HPDE6-E6E7 (cell line): ENCODE data around the gene FARSA.
"Not testable (repeated sequence)": the region's sequence is repeated elsewhere in the genome, so short reads cannot be mapped to it uniquely, and the experiment has no call there.

Experiments
- DNase-seq: peaks from one replicate; pipeline ENCODE4 v3.0.0; 2011; ENCODE audit warnings: missing footprints; ENCODE audit errors: extremely low spot score

Gene FARSA

DNA sequence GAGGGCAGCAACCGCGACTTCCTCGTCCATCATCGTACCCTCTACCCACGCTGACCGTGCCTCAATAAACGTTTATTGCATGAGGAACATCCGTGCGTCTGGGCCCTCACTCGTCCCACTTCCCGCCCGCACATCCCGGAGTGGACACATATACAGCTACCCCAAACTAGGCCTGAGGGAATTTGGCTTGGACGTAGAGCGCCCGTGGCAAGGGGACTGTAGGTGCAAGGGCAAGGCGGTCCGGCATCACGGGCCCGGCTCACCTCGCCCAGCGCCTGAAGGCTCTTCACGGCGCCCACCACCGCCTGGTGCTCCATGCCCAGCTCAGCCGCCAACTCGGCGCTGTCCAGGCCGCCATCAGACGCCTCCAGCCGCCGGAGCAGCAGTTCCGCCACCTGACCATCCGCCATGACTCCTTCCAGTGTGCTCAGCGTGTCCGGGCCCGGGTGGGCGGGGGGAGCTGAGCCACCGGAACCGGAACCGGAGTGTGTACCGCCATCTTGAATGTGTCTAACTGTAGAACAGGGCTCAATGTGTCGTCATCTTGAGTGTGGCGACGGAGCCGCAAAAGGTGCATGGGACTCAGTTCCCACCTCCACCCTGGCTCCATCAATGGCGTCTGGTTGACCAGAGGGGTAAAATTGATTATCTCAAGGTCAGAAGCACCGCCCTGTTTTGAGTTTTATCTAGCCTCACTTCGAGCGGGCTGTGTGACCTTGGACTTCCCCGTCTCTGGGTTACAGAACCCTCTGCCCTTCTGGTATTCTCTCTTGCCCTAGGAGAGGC lies at the start of gene FARSA:
FARSA (minus strand) TSS at position 425 of the 786 bp plus-strand sequence; CDS start at position 410, 15 bp downstream.
- peak; percentile 90 for DNase-seq

GRCh38 chr19:12983091-12983490 lies 49.6 kb upstream of the FARSA start:
- DNase-seq = no peak

- DNase-seq = no peak
These were observed 49.1 kb upstream of the FARSA start for GRCh38 chr19:12982648-12983047.

GRCh38 chr19:12979974-12980373 lies 46.5 kb upstream of the FARSA start:
- DNase-seq = no peak

GRCh38 chr19:12976109-12976508 lies 42.6 kb upstream of the FARSA start:
- DNase-seq = not testable (repeated sequence)

GRCh38 chr19:12975221-12975741 lies 41.8 kb upstream of the FARSA start:
- DNase-seq = no peak

DNA sequence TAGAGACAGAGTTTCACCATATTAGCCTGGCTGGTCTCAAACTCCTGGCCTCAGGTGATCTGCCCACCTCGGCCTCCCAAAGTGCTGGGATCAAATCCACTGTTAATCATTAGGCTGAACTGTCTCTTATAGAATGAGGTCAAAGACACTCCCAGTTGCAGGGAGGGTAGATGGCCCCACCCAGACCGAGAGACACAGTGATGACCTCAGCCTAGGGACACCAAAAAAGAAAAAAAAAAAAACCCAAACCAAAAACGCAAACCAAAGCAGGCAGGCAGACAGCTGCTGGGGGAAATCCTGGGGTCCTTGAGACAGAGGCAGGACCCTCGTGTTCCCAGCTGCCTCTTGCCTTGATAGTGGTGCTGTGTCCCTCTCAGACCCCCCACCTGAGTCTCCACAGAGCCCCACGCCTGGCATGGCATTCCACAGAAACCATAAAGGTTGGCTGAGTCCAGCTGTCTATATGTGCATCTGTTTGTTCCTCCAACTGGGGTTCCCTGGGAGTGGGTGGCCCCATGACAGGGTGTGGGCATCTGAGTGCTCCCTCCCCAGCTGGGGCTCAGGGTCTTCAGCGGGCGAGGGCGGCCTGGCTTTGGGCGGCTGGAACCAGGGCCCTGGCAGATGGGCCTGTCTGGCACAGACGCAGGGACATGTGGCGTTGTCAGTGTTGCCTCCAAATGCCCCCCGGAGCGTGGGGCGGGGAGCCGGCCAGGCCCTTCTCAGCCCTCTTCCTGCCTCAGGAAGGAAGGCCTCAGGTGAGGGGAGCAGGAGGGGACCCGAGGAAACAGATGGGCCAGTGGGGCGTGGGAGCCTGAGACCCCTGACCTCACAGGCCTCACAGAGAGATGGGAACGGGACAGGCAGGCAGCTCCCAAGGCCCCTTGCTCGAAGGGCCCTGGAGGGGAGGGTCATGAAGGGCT lies 41.0 kb upstream of the FARSA start:
- no peak for DNase-seq

DNA sequence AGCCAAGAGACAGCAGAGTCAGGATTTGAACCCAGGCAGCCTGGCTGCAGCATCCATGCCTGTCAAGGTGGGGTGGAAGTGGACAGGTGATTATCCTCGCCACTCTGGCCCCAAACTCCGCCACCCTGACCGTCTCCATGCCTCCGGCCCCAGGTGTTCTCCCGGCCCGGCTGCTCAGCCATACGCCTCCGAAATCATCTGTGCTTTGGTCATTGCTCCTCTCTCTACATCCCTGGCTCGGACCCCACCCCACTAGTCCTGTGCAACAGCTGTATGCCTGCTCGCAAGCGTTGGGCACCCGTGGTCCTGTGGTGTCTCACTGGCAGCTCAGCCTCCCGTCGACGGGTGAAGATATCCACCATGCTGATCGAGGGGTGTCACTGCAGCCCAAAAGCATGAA lies 39.7 kb upstream of the FARSA start:
- DNase-seq = no peak

DNA sequence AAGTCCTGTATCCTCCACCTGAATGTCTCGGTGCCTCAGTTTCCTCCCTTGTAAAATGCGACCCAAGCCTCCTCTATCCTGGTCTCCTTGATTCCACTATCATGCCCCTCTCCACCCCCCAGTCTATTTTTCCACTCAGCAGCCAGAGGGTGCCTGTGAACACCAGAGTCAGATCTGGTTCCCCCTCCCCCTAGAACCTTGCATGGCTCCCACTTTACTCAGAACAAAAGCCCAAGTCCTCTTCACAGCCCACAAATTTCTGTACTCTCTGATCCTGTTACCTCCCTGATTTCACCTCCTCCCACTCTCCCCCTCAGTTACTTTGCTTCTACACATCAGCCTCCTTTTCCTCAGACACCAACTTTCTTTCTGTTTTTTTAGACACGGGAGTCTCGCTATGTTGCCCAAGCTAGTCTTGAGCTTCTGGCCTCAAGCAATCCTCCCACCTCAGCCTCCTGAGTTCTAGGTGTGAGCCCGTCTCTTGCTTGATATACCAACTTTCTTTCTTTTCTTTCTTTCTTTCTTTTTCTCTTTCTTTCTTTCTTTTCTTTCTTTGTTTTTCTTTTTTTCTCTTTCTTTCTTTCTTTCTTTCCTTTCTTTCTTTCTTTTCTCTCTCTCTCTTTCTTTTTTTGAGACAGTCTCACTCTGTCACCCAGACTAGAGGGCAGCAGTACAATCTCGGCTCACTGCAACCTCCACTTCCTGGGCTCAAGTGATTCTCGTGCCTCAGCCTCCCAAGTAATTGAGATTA lies 36.7 kb upstream of the FARSA start:
- no peak for DNase-seq

GRCh38 chr19:12969292-12969988 lies 35.9 kb upstream of the FARSA start, which contains the start of gene DAND5:
Gene DAND5 (plus strand): TSS chr19:12969576. CDS start chr19:12969661, 85 bp downstream.
- DNase-seq = no peak

DNA sequence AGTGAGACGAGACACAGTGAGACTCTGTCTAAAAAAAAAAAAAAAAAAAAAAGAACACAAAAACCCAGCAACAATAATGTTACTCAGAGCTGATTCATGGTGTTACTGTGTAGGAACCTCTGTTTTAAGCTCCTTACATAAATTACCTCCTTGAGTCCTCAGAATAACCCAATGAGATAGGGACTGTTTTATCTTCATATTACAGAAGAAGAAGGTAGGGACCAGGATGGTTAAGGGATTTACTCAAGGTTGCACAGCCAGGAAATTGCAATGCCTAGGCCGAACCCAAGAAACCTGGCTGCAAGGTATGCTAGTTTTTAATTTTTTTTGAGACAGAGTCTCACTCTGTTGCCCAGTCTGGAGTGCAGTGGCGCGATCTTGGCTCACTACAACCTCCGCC lies 34.4 kb upstream of the FARSA start:
- no peak for DNase-seq

GRCh38 chr19:12965812-12966135 lies 32.3 kb upstream of the FARSA start:
- DNase-seq = no peak

DNA sequence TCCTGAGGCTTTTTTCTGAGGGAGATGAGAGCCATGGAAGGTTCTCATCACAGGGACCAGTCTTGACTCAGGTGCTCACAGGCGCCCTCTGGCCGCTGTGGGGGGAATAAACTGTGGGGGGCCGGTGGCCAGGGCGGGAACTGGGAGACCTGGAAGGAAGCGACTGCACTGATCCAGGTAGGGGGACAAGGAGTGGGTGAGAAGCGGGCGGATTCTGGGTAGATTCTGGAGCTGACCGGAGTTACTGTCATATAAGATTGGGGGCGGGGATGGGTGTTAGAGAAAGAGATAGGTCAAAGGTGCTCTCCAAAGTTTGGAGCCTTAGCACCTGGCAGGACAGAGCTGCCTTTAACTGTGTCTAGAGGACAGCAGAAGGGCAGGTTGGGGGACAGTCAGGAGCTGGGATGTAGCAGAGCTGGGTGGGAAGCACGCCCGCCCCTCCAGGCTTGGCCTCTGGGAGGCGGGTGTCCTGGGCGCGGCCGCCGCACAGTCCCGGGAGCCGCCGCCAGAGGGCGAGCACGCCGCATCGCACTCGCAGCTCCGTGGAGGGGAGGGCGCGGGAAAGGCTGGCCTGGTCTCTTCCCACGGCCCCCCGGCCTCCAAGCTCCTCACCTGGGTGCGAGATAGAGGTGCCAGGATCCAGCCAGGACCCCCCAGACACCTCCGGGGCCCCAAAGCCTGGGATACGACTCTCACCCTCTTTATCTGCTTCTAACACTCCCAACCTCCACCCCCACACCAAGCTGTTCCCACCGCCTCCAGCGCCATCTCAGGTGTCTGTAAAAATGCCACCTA lies 31.7 kb upstream of the FARSA start:
- peak; percentile 66 for DNase-seq

DNA sequence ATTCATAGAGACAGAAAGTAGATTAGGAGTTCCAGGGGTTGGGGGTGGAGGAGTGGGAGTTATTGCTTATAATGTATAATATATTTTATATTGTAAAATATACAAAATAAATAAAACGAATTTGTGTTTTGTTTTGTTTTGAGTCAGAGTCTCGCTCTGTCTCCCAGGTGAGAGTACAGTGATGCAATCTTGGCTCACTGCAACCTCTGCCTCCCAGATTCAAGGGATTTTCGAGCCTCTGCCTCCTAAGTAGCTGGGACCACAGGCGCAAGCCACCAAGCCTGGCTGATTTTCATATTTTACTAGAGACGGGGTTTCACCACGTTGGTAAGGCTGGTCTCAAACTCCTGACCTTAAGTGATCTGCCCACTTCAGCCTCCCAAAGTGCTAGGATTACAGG lies 26.0 kb upstream of the FARSA start:
- no peak for DNase-seq

DNA sequence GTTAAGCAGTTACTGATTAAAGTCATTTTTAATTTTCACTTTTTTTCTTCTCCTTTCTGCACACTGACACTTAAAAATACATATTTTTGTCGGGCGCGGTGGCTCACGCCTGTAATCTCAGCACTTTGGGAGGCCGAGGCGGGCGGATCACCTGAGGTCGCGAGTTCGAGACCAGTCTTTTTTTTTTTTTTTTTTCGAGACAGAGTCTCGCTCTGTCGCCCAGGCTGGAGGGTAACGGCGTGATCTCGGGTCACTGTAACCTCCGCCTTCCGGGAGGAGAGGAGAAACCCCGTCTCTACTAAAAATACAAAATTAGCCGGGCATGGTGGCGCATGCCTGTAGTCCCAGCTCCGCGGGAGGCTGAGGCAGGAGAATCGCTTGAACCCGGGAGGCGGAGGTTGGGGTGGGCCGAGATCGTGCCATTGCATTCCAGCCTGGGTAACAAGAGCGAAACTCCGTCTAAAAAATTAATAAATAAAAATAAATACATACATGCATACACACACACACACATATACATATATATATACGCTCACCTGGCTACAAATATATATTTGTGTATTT lies 24.0 kb upstream of the FARSA start:
- DNase-seq = not testable (repeated sequence)

DNA sequence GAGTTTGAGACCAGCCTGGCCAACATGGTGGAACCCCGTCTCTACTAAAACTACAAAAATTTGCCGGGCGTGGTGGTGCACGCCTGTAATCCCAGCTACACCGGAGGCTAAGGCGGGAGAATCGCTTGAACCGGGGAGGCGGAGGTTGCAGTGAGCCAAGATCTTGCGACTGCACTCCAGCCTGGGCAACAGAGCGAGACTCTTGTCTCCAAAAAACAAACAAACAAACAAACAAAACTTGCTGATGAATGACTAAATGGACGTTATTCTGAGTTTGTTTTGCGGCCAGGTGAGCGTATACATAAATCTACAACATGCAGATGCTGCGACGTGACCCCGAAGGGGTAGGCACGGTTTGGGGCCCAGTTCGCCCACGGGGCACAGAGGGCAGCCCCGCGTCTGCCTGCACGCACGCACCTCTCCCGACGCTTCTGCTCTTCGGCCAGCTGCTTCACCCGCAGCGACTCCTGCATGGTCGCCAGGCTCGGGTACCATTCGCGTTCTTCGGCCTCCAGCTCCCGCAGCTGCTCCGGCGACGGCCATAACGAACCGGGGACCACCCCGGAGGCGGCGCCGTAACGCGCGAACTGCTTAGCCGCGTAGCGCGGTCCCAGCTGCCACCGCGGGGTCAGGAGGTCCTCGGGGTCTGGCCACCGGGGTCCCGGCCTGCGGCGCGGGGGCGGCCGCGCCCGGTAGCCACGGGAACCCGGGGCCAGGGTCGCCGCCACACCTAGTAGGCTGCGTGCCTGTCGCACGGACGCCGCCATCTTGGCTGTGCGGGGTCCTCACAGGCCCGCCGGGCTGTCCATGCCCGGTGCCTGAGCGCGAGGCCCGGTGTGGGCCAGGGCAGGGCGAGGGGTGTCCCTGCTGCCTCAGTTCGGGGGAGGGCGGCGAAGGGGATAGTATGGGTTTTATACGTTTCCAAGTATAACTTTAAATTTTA lies 23.2 kb upstream of the FARSA start, which contains the start of gene GADD45GIP1:
GADD45GIP1 (minus strand) TSS at position 778 of the 943 bp plus-strand sequence; CDS start at position 767, 11 bp downstream.
- DNase-seq = peak; percentile 66

GRCh38 chr19:12955996-12956395 lies 22.5 kb upstream of the FARSA start:
- DNase-seq = no peak

DNA sequence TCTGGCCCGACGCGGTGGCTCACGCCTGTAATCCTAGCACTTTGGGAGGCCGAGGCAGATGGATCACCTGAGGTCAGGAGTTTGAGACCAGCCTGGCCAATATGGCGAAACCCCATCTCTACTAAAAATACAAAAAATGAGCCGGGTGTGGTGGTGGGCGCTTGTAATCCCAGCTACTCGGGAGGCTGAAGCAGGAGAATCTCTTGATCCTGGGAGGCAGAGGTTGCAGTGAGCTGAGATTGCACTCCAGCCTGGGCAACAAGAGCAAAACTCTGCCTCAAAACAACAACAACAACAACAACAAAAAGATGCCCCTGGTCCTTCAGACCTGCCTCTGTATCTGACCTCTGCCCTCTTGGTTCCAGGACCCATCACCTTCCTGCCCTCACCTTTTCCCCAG lies 22.1 kb upstream of the FARSA start:
- DNase-seq = not testable (repeated sequence)

DNA sequence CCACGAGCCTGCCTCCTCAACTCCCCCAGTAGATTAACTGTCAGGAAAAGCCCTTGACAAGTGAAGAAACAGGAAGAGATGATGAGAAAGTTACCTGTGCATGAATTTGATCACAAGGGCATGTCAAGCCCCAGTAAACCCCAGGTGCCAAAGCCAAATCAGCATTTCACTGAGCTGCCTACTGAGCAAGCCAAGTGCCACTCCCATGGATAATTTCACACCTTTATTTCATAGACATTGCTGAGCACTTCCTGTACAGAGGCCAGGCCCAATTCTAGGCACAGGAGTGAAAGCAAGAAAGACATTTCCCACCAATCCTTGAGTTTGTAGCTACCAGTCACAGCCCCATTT lies 21.1 kb upstream of the FARSA start:
- no peak for DNase-seq
